HG02852 (cell line): ENCODE results near the gene C10orf67.
"Not testable (repeated sequence)": the region's sequence is repeated elsewhere in the genome, so short reads cannot be mapped to it uniquely, and the experiment has no call there.

ENCODE experiments used
- ATAC-seq: cut with Tn5 transposase; IDR thresholded peaks from one replicate; pipeline ENCODE4 v1.9.1; 2021; ENCODE audit warnings: mild to moderate bottlenecking, moderate library complexity; ENCODE audit not compliant: unreplicated experiment

Gene C10orf67

DNA sequence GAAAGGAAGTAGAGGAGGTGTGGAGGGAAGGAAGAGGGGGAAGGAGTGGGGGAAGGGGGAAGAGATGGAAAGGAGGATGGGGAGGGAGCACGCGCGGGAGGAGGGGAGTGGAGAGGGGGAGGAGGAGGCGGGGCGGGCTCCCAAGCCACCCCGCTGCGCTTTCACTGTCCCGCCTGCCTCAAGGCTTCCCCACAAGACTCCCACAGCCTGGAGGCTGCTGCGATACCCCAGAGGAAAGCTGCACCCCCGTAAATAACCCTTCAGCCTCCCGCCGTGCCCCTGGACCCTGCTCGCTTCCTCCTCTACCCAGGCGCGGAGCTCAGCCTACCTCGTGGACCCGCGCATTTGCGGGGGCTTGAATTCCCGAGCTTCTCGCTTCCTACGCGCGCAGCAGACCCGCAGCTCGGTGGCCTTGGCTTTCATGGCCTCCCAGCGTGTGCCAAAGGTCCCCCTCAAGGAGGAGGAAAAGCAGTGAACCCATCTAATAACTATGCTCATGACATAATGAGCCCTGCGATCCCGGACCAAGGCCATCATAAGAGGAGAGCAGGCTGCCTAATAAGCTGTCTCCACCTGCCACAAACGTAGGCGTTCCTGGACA lies at the start of gene C10orf67:
Gene C10orf67 (minus strand): TSS at position 557 of the 601 bp plus-strand sequence. CDS start 23 bp downstream, at position 534.
- ATAC-seq: no peak

DNA sequence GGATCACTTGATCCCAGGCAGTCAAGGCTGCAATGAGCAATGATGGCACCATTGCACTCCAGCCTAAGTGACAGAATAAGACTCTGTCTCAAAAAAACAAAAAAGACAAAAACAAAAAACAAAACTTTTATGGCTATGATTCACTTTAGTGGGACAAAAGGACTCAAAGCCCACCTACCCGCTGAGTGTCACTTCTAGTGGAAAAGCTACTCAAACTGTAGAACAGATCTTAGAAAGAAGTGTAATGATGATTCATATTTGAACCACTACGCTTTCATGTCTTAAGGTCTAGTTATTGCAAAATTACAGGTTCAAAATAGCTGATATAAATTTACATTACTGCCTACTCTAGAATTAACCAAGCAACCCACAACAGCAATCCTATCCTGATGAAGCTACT lies 47.2 kb upstream of the C10orf67 start:
- no peak for ATAC-seq

DNA sequence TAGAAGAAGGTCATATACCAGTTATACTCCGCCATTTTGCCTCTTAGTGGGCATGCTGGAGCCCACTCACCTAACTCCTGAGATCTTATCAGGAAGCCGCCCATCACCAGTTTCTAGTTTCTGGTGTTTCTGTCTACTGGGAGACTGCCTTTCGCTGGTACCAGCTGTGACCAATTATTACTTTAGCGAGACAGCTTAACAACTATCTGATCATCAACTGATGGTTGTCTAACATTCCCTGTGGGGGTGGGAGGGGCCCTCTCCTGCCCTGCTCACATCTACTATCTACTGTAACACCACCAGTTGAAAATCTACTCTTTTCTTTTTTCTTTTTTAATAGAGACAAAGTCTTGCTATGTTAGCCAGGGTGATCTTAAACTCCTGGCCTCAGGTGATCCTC lies 46.2 kb upstream of the C10orf67 start:
- ATAC-seq: no peak

DNA sequence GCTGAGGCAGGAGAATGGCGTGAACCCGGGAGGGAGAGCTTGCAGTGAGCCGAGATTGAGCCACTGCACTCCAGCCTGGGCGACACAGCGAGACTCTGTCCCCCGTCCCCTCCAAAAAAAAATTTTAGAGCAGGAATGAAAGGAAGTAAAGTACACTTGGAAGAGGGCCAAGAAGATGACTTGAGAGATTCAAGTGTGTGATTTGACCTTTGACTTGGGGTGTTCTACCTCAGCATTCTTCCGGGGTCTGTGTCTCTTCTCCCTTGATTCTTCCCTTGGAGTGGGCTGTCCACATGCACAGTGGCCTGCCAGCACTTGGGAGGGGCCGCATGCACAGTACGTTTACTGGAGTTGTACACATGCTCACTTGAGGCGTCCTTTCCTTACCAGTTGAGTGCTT lies 45.8 kb upstream of the C10orf67 start:
- not testable (repeated sequence) for ATAC-seq

DNA sequence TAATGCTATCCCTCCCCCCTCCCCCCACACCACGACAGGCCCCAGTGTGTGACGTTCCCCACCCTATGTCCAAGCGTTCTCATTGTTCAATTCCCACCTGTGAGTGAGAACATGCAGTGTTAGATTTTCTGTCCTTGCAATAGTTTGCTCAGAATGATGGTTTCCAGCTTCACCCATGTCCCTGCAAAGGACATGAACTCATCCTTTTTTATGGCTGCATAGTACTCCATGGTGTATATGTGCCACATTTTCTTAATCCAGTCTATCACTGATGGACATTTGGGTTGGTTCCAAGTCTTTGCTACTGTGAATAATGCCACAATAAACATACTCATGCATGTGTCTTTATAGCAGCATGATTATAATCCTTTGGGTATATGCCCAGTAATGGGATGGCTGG lies 42.9 kb upstream of the C10orf67 start:
- not testable (repeated sequence) for ATAC-seq

DNA sequence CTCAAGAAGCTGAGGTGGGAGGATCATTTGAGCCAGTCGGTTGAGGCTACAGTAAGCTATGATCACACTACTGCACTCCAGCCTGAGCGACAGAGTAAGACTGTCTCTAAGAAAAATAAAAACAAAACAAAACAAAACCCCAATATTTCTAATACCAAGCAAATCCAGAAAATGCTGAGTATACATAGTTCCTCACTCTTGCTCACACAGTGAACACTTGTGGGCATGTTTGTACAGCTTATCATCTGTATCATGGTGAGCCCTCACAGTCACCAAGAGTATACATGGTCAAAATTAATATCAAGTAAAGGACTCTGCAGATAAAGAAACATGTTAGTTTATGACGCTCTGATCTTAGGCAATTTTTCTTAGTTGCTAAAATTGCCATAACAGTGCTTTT lies 41.5 kb upstream of the C10orf67 start:
- no peak for ATAC-seq

DNA sequence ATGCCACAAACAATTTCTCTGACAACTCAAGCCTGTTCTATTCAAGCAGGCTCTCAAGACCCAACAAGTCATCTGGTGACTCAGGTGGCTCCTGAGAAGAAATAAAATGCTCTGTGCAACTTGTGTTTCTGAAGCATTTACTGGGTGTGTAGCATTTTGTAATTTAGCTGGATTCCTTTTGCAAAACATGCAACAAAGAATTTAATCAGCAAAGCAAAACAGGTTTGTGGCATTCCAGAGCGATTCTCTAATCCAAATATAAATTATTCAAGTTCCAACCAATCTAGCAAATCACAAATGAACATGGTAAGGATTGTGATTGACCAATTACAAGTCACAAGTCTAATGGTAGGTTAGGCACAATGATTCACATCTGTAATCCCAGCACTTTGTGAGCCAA lies 39.8 kb upstream of the C10orf67 start:
- no peak for ATAC-seq

DNA sequence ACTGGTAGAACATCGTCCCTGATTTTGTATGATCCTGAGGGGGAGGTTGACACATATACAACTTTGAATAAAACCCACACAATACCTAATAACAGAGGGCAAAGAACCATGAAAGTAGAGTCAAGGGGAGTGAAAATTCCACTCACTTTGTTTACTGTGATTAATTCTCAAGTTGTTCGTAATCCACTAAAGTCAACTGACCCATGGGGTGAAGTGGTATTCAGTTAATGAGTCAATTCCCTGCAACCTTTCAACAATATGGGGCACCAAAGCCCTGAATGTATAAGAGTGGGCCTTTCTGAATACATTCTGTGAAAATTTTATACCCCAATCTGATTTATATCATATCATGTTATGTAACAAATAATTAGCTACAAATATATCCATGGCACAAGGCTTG lies 39.0 kb upstream of the C10orf67 start:
- ATAC-seq: no peak

DNA sequence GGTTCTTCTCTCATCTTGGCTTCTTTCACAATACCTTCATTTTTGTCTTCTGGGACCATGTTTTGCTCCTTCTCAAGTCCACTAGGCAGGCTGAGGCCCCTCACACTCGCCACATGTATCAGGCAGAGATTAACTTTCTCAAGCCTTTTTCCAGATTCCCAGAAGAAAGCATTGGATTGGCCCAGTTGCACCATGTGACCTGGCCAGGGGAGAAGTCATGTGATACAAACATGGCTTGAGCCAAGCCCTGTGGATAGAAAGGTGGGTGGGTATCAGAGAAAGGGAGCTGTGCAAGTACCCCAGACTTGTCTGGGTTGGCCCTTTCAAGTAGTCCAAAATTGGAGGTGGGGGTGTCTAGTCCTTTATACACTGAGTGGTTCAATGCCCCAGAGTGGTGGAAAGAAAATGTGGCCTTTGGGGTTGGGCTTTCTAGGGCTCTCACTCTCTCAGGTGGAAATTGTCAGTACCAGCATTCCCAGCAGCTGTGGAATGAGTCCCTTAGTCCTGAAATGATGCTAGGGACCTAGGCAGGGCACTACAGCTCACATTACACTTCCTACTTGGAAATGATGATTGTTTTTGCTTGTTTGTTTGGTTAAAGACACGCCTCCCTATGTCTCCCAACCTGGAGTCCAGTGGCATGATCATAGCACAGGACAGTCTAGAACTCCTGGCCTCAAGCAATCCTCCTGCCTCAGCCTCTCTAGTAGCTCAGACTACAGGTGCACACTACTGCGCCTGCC lies 36.9 kb upstream of the C10orf67 start:
- ATAC-seq: no peak

DNA sequence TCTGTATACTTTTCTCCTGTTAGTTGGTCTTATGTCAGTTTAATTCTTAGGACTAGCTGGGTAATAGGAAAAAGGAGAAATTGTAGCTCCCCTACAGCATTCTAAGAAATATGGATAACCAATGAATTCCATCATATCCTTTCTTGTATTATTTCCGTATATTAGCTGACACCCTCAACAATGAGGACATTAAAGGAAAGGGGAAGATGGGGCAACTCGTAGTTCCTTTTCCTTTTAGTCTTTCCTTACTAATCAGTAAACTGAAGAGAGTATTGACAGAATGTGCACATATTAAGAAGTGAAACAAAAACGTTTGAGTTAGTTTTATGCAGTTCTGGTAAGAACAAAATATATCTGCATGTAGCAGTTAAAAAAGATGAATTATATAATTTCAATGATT lies 35.1 kb upstream of the C10orf67 start:
- no peak for ATAC-seq

DNA sequence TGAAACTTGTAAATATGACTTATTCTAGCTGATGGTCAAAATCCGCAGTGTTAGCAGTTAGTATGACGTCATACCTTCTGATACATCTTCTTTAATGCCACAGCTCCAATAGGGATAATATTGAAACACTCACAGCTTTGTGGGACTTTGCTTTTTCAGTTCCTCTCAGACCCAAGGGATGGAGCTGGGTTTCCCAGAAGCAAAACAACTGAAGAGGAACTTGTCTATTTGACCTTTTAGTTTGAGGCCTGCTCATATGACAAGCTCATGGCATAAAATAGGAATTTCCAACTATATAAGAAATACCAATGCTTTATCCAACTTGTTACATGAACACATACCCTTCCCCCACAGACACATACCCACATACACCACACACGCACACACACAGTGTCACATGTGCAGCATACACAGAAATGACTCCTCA lies 31.6 kb upstream of the C10orf67 start:
- ATAC-seq: no peak

DNA sequence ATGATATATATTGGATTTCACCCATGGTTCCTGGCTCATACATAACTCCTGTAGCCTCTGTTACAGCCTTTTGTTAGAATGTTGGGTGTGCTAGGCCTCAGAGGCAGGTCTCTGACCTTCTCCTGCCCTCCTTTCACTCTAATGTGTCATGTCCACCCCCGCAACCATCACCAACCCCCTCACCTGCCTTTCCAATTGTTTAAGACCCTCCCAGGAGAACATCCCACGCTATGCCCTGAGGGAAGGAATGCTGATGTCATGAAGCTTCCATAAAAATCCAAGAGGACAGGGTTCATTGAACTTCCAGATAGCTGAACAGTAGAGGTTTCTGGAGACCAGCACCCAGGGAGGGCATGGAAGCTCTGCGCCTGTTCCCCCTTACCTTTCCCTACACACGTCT lies 30.8 kb upstream of the C10orf67 start:
- ATAC-seq: no peak

DNA sequence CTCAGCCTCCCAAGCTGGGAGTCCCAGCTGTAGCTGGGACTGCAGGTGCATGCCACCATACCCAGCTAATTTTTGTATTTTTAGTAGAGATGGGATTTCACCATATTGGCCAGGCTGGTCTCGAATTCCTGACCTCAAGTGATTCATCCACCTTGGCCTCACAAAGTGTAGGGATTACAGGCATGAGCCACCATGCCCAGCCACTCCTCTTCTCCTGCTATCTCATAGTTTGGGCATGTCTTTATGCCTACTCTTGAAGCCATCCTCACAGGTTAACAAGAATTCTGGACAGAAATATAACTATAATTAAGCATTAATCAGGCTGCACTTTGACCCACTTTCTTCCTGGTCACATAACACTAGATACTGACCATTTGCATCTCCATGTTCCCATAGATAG lies 28.6 kb upstream of the C10orf67 start:
- no peak for ATAC-seq

DNA sequence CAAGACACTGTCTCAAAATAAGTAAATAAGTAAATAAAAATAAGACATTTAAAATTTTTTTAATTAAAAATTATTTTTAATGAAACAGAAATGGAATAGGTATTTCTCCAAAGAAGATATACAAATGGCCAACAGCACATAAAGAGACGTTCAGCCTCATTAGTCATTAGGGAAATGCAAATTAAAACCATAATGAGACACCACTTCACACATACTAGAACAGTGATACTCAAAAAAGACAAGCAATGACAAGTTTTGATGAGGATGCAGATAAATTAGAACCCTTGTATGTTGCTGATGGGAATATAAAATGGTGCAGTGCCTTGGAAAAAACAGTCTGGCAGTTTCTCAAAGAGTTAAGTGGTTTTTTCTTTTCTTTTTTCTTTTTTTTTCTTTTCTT lies 26.5 kb upstream of the C10orf67 start:
- ATAC-seq: no peak

DNA sequence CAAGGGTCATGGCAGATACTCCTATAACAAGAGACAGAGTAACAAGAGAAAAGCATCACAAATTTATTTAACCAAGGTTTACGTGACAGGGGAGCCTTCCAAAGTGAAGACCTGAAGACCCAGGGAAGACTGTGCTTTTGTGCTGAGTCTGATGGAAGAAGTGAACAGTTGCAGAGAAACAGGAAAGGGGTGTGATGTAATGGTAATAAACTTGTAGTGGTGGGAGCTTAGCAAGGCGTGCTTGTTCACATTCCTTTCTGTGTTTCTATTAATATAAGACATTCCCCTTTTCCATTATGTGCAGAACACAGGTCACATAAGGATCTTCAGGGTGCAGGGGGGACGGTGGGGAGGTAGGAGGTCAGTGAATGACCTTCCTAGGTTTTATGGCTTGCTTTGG lies 25.5 kb upstream of the C10orf67 start:
- ATAC-seq: no peak

DNA sequence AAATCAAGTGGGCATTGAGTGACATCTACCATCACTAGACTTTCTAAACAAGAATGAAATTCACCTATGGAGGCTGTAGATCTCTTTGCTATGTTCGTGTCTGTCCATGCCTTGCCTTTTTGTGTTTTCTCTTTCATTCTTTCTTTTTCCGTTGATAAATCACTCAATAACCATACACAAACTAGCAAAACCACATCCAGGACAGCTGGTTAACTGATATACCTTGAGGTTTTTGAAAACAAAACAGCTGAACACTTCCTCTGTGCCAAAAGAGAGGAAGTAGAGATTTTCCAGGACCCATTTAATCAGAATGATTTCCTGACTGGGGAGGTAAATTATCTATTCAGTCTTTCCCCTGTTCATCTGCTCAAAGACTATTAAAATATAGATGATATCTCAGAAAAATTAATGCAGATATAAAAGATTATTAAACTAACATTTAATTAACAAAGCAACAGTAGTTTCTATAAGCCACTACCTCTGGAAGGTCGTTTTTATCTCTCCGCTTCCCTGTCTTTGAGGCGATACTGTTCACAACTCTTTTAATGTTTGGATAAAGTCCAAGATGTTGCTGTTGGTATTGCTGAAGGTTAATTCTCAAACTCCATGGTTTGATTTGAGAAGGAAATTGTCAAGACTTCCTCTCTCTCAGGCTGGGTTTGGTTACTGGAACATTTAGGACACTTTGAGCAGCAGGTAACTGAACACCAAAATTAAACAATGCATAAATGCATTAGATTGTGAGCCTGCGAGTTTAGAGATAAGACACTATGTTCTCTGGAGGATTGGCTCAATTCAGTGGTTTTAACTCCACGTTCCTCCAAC lies 24.4 kb upstream of the C10orf67 start:
- peak; percentile 65 for ATAC-seq

DNA sequence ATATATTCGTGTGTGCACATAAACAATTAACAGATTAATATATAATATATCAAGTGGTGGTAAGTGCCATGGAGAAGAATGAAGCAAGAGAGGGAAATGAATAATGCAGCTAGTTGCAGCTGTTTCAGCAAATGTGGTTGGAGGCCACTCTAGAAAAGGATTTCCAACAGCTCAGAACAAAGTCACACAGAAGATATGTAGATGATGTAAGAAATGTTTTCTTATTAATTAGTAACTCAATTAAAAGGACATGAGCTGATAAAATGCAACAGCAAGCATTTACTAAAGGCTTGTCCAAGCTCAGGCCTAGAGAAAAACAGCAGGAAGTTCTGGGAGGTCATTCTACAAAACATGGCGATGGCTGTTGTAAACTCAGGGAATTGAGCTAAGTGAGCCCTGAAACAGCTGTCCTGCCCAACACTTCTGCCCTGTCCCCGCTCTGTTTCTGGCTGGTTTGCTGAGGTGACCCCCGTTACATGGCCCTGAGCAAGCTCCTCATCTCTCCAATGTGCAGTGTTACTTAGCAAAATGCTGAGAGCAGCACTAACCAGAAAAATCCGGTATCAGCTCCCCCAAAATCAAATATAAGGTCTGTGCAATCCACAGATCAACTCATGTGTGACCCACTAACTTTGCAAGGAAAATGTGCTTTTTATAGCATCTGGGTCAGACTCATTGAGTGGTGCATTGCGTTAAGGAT lies 23.4 kb upstream of the C10orf67 start:
- ATAC-seq: no peak

DNA sequence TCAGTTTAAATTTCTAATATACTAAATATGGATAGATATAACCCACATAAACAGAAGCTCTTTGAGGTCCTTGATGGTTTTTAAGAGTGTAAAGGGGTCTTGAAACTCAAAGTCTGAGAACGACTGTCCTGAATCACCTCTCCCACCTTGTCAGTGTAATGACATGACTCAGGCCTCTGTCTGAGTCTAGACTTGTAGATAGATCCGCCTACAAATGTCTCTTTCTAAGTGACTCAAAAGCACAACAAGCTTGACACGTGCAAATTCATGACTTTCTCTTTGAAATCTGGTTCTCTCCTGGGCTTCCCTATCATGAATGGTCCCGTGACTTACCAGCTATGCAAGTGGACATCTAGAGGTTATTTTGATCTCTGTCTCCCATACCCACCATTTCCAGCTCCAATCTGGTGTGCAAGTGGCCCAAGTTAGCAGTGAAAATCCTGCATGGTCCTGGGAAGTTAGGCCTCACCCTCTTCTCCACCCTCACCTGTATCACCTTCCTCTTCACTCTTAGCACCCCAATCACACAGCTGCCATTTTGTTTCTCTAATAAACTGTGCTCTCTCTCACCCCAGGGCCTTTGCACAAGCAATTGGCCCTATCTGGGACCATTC lies 20.9 kb upstream of the C10orf67 start:
- ATAC-seq: peak; percentile 43

DNA sequence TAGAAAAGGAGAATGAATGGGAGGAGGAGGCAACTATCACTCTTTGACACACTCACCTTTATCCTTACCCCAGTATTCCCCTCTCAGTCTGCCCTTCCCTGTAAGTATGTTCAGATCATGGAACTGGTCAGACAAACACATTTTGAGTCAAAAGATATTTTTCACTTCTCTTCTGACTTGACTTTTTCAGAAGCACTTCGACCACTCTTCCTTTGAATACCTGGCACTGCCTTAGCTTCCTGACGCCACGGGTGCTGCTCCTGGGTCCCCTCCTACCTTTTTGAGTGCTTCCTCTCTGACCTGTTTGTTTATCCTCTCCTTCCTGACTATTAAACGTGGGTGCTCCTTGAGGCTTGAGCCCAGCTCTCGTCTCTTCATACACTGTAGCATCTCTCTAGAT lies 19.8 kb upstream of the C10orf67 start:
- ATAC-seq: peak; percentile 27

DNA sequence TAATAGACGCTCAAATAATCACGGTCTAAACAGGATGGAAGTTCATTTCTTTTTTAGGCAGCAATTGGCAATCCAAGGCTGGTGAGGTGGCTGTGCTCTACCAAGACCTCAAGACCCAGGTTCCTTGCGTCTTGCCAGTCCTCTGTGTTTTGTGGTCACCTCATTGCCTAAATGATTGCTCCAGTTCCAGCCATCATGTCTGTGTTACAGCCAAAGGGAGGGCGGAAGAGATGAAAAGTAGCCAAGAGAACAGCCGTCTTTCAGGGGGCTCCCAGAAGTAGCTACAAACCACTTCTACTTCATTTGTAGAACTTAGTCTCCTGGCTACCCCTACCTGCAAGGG lies 19.2 kb upstream of the C10orf67 start:
- ATAC-seq: no peak
